Measurements from ENCODE around the gene SEMA4F.

SEMA4F gene

DNA sequence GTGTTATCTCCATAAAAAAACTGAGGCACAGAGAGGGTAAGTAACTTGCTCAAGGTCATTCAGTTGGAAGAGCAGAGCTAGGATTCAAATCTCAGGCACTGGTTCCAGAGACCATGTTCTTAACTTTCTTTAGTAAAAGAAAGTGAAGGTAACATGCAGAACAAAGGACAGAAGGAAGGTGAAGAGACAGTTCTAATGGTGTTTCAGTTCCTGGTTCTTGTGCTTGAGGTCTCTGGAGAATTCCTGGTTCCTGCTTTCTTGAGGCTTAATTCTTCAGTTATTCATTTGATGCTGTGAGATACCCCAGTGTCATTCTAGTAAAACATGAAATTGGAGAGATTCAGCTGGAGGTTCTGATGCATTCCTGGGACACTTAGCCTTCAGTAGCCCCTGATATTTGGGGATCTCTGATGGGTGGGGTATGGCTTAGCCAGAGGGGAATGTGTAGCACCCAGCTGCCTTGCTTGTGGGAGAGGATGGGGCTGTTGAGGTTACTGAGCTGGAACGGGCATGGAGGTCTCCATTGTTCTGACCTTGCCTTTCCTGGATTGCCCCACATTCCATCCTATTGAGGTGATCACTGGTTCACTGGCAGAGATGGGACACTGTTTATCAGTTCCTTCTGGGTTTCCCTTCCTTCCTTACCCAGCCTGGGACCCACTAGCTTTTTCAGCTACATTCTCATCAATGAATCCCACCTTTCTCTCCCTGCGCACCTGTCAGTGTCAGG lies 46.8 kb downstream of the SEMA4F start:
- no peaks in the 10 kb centered on the region for H3K36me3 Mint-ChIP-seq (ENCODE audit: insufficient read depth)
- no peak for ATAC-seq (replicated peaks; ENCODE audit: extremely low read depth, poor library complexity, severe bottlenecking)
- H3K4me1 Mint-ChIP-seq = no peaks in the 10 kb centered on the region
- H3K4me3 Mint-ChIP-seq = no peak overlapping the region
- no peak for DNase-seq (ENCODE audit: low spot score in 2 of 2)
- no peaks in the 10 kb centered on the region for H3K9me3 Mint-ChIP-seq
- no peak overlapping the region for H3K27ac Mint-ChIP-seq (ENCODE audit: low read depth)
- no peaks in the 10 kb centered on the region for H3K27me3 Mint-ChIP-seq

DNA sequence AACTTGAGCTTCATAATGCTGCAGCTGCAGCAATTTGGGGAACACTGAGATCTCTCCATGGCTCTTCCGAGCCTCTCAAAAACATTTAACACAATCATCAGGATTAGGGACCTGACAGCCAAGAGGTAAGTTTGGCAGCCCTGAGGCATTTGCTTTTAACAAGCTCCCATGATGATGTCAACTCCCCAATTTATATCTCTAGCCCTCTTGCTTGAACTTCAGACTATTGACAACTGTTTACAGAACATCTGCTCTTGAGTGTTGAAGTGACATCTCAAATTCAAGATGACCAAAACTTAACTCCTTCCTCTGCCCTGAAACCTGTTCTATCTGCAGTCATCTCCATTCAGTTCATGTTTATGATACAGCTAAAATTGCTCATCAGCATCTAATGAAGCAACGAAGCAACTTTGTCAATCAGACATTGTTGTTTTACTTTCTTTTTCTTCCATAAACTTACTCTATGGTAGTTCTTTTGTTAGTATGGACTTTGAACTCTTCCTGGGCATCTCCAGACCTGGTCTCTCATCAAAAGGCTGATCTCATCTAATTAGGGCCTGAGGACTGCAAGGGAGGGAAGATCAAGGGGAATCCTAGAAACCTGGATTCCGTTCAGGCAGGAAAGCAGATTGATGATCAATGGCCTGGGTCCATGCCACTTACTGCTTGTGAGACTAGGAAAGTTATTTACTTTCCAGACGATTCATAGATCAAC lies 48.1 kb downstream of the SEMA4F start:
- DNase-seq (ENCODE audit: low spot score in 2 of 2) (no peak), ATAC-seq (replicated peaks; ENCODE audit: extremely low read depth, poor library complexity, severe bottlenecking) (no peak)
- H3K9me3 Mint-ChIP-seq = no peaks in the 10 kb centered on the region
- H3K27ac Mint-ChIP-seq (ENCODE audit: low read depth) = no peak overlapping the region
- no peak overlapping the region for H3K4me3 Mint-ChIP-seq
- H3K36me3 Mint-ChIP-seq (ENCODE audit: insufficient read depth) = no peaks in the 10 kb centered on the region
- H3K4me1 Mint-ChIP-seq = no peaks in the 10 kb centered on the region
- no peaks in the 10 kb centered on the region for H3K27me3 Mint-ChIP-seq

DNA sequence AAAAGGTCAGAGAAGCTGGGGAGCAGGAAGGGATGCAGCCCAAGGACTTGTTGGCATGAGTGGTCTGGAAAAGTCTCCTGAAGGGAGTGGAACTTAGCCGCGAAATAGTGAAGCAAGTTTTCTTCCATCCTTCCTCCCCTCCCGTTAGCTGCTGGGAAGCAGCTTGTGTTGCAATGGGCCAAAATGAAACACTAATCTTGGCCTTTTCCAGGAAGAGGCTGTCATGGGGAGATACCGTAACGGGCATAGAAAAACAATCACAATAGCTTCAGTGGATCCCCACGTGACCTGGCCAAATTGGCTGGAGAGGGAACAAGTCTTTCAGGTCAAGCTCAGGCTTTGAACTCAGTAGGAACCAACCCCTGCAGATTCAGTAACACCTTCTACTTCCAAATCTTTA lies 49.3 kb downstream of the SEMA4F start:
- H3K27ac Mint-ChIP-seq (ENCODE audit: low read depth) = no peak overlapping the region
- H3K27me3 Mint-ChIP-seq = no peaks in the 10 kb centered on the region
- H3K4me3 Mint-ChIP-seq = no peak overlapping the region
- DNase-seq (ENCODE audit: low spot score in 2 of 2) (no peak), ATAC-seq (replicated peaks; ENCODE audit: extremely low read depth, poor library complexity, severe bottlenecking) (no peak)
- no peaks in the 10 kb centered on the region for H3K9me3 Mint-ChIP-seq
- no peaks in the 10 kb centered on the region for H3K36me3 Mint-ChIP-seq (ENCODE audit: insufficient read depth)
- no peaks in the 10 kb centered on the region for H3K4me1 Mint-ChIP-seq

DNA sequence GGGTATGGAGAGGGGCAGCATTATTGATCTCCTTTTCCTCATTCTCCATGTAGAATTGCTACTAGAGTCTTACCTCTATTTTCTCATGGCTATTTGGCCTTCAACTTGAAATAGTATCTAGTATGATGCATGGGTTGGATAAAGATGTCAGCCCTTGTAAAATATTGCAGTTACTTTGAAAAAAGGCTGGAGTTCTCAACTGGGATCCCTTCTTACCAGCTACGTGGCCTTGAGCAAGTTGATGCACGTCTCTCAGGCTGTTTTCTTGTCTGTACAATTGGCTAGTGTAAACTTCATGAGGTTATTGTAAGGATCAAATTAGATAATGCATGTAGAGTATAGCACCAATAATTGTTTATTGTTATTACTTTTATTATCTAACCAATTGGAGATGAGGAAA lies 50.2 kb downstream of the SEMA4F start:
- no peak for DNase-seq (ENCODE audit: low spot score in 2 of 2)
- H3K27me3 Mint-ChIP-seq = no peaks in the 10 kb centered on the region
- H3K4me3 Mint-ChIP-seq = no peak overlapping the region
- no peaks in the 10 kb centered on the region for H3K36me3 Mint-ChIP-seq (ENCODE audit: insufficient read depth)
- no peaks in the 10 kb centered on the region for H3K4me1 Mint-ChIP-seq
- no peaks in the 10 kb centered on the region for H3K9me3 Mint-ChIP-seq
- H3K27ac Mint-ChIP-seq (ENCODE audit: low read depth) = no peak overlapping the region
- no peak for ATAC-seq (replicated peaks; ENCODE audit: extremely low read depth, poor library complexity, severe bottlenecking)

DNA sequence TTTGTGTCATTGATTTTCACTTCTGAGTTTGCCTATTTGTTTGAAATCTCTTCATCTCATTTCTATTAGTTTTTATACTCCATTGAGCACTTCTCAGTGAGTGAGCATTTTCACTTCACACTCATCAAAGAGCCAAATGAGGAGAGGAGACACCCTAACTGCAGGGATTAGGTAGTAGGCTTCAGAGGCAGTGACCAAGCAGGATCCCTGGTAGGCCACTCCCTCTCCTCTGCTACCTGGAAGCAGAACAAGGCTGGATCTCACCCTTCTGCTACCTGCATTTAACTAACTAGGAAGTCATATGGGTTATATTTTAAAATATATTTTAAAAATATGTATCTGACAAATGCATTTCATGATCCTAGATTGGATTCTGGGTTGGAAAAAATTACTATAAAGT lies 52.7 kb downstream of the SEMA4F start:
- no peak overlapping the region for H3K27ac Mint-ChIP-seq (ENCODE audit: low read depth)
- H3K4me1 Mint-ChIP-seq = no peaks in the 10 kb centered on the region
- no peak for DNase-seq (ENCODE audit: low spot score in 2 of 2)
- ATAC-seq (replicated peaks; ENCODE audit: extremely low read depth, poor library complexity, severe bottlenecking) = no peak
- no peak overlapping the region for H3K4me3 Mint-ChIP-seq
- H3K9me3 Mint-ChIP-seq = no peaks in the 10 kb centered on the region
- no peaks in the 10 kb centered on the region for H3K27me3 Mint-ChIP-seq
- H3K36me3 Mint-ChIP-seq (ENCODE audit: insufficient read depth) = no peaks in the 10 kb centered on the region

DNA sequence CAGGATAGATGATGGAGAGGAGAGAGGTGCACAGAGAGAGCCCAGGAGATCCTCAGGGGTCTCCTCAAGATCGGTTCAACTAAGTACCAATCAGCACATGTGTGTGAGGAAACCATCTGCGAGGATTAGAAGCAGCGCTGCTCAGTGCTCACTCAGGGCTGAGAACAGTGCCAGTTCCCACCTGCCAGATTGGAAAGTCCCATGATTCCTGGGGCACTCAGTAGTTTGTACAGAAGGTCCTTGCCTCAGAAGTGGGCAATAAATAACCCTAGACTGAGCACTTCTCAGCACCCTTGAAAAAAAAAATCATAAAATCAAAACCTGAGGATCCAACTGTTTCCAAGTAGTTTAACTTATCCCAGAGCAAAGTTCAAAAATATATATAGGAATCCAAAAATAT lies 53.8 kb downstream of the SEMA4F start:
- no peak for DNase-seq (ENCODE audit: low spot score in 2 of 2)
- ATAC-seq (replicated peaks; ENCODE audit: extremely low read depth, poor library complexity, severe bottlenecking) = no peak
- Mint-ChIP-seq H3K36me3 (ENCODE audit: insufficient read depth) (no peaks in the 10 kb centered on the region), H3K4me3 (no peak overlapping the region), H3K4me1 (no peaks in the 10 kb centered on the region), H3K27me3 (no peaks in the 10 kb centered on the region), H3K9me3 (no peaks in the 10 kb centered on the region), H3K27ac (ENCODE audit: low read depth) (no peak overlapping the region)

DNA sequence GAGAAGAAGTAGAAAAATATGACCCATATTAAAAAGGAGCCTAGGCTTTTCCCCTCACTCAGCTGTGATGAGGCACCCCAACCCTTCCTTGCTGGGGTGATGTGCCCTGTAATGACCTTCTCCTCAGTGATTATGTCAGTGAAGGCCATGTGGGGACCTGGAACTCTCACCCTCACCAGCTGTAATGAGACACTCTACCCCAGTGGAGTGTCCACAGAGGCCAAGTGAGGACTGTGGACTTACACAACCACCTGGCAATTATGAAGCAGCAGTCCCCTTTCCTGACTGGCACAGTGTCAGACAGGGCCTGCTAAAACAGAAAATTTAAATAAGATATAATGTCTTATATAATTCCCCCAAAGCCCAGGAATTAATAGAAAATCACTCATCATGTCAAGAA lies 54.2 kb downstream of the SEMA4F start:
- Mint-ChIP-seq H3K27me3 (no peaks in the 10 kb centered on the region), H3K36me3 (ENCODE audit: insufficient read depth) (no peaks in the 10 kb centered on the region), H3K9me3 (no peaks in the 10 kb centered on the region), H3K4me3 (no peak overlapping the region), H3K27ac (ENCODE audit: low read depth) (no peak overlapping the region), H3K4me1 (no peaks in the 10 kb centered on the region)
- ATAC-seq (replicated peaks; ENCODE audit: extremely low read depth, poor library complexity, severe bottlenecking) = no peak
- no peak for DNase-seq (ENCODE audit: low spot score in 2 of 2)

DNA sequence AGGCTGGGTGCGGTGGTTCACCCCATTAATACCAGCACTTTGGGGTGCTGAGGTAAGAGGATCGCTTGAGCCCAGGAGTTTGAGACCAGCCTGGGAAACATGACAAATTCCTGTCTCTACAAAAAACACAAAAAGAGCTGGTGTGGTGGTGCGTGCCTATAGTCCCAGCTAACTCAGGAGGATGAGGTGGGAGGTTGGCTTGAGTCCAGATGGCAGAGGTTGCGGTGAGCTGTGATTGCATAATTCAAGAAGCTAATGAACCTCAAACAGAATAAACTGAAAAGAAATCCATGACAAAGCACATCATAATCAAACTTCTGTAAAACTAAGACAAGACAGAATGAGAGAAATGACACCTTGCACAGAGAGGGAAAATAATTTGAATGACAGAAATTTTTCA lies 54.8 kb downstream of the SEMA4F start:
- H3K36me3 Mint-ChIP-seq (ENCODE audit: insufficient read depth) = no peaks in the 10 kb centered on the region
- no peak overlapping the region for H3K27ac Mint-ChIP-seq (ENCODE audit: low read depth)
- no peaks in the 10 kb centered on the region for H3K27me3 Mint-ChIP-seq
- no peaks in the 10 kb centered on the region for H3K4me1 Mint-ChIP-seq
- ATAC-seq (replicated peaks; ENCODE audit: extremely low read depth, poor library complexity, severe bottlenecking) (no peak), DNase-seq (ENCODE audit: low spot score in 2 of 2) (no peak)
- no peaks in the 10 kb centered on the region for H3K9me3 Mint-ChIP-seq
- H3K4me3 Mint-ChIP-seq = no peak overlapping the region

DNA sequence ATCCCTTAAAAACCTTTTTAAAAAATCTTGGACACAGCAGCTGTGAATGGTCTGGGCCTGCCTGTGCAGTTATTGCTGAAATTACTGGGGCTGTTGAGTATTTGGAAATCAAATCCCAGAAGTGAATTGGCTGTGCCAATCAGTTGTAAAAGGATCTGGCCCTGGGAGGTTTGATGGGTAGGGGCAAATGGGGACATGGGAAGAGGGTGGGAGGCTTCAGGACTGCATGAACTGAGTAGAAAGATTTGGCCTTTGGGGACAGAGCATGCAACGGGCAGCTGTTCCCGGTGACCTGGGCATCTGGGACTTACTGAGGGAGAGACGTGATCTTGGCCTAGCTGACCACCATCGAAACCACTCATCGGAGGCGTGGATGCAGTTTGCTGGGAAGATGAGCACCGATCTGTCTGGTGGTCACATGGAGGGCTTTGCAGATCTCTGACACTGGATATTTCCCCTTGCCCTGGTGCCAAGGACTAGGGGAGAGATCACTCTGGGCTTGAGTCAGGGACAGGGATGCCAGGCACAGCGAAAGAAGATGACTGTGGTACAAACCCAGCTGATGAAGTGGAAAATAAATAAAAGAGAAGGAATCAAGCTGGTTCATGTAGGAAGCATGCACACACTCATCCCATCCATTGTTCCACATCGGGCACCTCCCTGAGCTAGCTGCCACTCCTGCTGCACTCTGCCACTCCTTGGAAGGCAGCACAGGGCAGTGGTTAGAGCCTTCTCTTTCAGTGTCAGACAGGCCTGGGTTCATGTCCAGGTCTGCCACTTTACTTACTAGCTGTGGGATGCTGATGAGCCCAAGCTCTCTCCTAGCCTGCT lies 58.4 kb downstream of the SEMA4F start:
- ATAC-seq (replicated peaks; ENCODE audit: extremely low read depth, poor library complexity, severe bottlenecking) = no peak

DNA sequence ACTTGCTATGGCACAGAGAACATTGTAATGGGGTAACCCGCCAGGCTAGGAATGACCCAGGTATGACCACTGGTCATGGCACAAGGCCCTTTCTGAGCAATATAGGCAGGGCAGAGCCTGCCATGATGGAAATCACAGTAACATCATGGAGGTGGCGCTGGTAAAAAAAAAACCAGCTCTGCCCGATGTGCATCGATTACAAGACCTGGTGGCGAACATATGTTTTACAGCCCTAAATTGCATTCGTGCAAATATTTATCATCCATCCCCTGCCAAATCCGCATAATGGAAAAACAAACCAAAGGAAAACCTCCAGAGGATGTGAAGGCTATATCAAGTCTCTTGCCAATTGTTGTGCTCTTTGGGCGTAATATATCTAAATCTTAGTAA lies 60.6 kb downstream of the SEMA4F start:
- H3K27ac Mint-ChIP-seq (ENCODE audit: low read depth) = peak overlapping the region; percentile 36
- no peak for ATAC-seq (replicated peaks; ENCODE audit: extremely low read depth, poor library complexity, severe bottlenecking)
- peak overlapping the region; percentile 78 for H3K4me3 Mint-ChIP-seq
- no peaks in the 10 kb centered on the region for H3K27me3 Mint-ChIP-seq
- DNase-seq (ENCODE audit: low spot score in 2 of 2) = no peak
- no peaks in the 10 kb centered on the region for H3K36me3 Mint-ChIP-seq (ENCODE audit: insufficient read depth)
- no peaks in the 10 kb centered on the region for H3K4me1 Mint-ChIP-seq
- H3K9me3 Mint-ChIP-seq = no peaks in the 10 kb centered on the region

More for the DNA sequence above, 58.4 kb downstream of the SEMA4F start:
- no peak overlapping the region for H3K27ac Mint-ChIP-seq (ENCODE audit: low read depth)
- H3K4me1 Mint-ChIP-seq = no peaks in the 10 kb centered on the region
- H3K9me3 Mint-ChIP-seq = no peaks in the 10 kb centered on the region
- no peak overlapping the region for H3K4me3 Mint-ChIP-seq
- no peak for DNase-seq (ENCODE audit: low spot score in 2 of 2)
- no peaks in the 10 kb centered on the region for H3K36me3 Mint-ChIP-seq (ENCODE audit: insufficient read depth)
- no peaks in the 10 kb centered on the region for H3K27me3 Mint-ChIP-seq

DNA sequence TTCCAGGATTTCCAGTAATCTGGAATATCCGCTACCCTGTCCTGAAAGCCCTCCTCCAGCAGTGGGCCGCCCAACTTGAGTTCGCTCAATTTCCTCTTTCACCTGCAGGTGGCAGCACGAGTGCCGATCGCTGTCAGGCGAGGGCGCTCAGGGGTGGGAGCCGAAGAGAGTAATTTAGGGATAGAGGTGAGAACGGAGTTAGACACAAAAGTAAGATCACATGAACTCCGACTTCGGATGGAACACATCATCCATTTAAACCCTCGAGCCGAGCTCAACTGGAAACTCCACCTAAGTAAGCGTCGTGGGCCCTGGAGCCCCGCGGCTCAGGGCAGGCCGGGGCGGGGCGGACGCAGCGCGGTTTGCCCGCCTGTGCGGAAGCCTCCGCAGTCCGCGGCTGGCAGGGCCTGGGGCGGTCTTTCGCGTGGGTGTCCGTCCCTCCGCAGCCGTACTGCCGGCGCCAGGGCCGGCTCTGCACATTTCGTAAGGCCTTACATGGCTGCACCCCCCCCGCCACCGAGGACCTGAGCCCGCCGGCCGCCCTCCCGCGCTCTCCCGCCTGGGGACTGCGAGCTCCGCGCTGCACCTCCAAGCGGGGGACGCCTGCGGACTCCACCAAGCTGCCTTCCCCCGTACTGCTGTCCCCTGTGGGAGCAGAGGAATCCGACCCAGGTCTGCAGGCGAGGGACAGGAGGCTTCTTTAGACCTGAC lies 61.2 kb downstream of the SEMA4F start:
- peak; percentile 79 for ATAC-seq (replicated peaks; ENCODE audit: extremely low read depth, poor library complexity, severe bottlenecking)
- no peaks in the 10 kb centered on the region for H3K36me3 Mint-ChIP-seq (ENCODE audit: insufficient read depth)
- no peaks in the 10 kb centered on the region for H3K4me1 Mint-ChIP-seq
- no peaks in the 10 kb centered on the region for H3K9me3 Mint-ChIP-seq
- H3K27ac Mint-ChIP-seq (ENCODE audit: low read depth) = peak overlapping the region; percentile 36
- DNase-seq (ENCODE audit: low spot score in 2 of 2) = peak; percentile 61 to 74
- peak overlapping the region; percentile 78 for H3K4me3 Mint-ChIP-seq
- no peaks in the 10 kb centered on the region for H3K27me3 Mint-ChIP-seq

DNA sequence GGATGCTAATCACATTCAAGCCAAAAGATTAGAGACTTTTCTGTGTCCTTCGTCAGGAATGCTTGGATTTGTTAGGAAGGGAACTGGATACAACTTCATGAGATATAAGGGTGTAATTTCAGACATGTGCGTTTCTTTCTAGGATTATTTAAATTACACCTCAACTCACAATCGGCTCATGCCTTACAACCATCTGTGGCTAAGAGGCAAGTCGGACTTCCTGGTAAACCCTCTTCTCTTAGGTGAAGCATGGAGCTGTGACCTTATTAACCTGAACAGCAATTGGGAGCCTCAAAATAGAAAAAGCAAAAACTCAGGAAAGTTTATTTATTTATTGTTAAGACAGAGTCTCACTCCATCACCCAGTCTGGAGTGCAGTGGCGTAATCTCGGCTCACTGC lies 61.8 kb downstream of the SEMA4F start:
- Mint-ChIP-seq H3K4me1 (no peaks in the 10 kb centered on the region), H3K36me3 (ENCODE audit: insufficient read depth) (no peaks in the 10 kb centered on the region), H3K4me3 (peak overlapping the region; percentile 78), H3K9me3 (no peaks in the 10 kb centered on the region), H3K27me3 (no peaks in the 10 kb centered on the region), H3K27ac (ENCODE audit: low read depth) (no peak overlapping the region)
- ATAC-seq (replicated peaks; ENCODE audit: extremely low read depth, poor library complexity, severe bottlenecking) = no peak
- DNase-seq (ENCODE audit: low spot score in 2 of 2) = no peak
